Measurements from ENCODE around the gene CNEP1R1.

The CNEP1R1 gene

GRCh38 chr16:50027829-50028228 lies 2.8 kb downstream of the CNEP1R1 start:
- no peak for DNase-seq (ENCODE audit: low spot score in 2 of 2)
- Histone ChIP-seq H3K27me3 (ENCODE audit: low read depth) (no peaks in the 10 kb centered on the region), H3K36me3 (replicated peaks) (peaks cover 14% of the 10 kb centered on the region), H3K4me3 (no peak overlapping the region), H3K4me1 (peaks cover 8% of the 10 kb centered on the region), H3K9me3 (no peaks in the 10 kb centered on the region)
- in situ Hi-C loops (cut with MboI; ENCODE audit: low sequenced_read_pairs) = loop anchor here (10.0 kb wide), 1 partner anchor 187 kb away; no protein-coding TSS in a partner anchor

DNA sequence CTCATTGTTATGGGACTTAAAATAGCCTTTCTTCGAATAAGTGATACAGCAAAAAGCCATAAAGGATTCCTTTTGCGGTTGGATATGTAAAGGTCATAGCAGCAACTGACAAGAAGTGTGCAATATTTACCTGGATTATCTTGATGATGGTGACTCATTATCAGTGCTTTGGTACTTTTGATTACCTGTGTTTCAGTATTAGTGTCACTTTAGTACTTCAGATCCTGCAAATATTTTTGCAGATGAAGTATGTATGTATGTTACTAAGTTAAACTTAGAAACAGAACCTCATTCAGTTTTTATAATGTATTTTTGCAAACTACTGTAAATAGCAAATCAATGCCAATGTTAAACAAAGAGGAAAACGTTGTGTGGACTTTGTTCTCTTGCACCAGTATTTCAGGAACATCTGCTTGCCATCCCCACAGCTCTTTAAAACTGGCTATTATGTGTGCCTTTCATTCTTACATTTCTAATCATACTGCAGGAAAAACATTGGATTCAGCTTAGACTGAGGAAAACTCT lies 10.5 kb downstream of the CNEP1R1 start:
- in situ Hi-C loops (cut with MboI; ENCODE audit: low sequenced_read_pairs) = no loop called here
- Histone ChIP-seq H3K4me1 (no peaks in the 10 kb centered on the region), H3K36me3 (replicated peaks) (peaks cover 19% of the 10 kb centered on the region), H3K9me3 (no peaks in the 10 kb centered on the region), H3K27me3 (ENCODE audit: low read depth) (no peaks in the 10 kb centered on the region), H3K4me3 (no peak overlapping the region)
- no peak for DNase-seq (ENCODE audit: low spot score in 2 of 2)

DNA sequence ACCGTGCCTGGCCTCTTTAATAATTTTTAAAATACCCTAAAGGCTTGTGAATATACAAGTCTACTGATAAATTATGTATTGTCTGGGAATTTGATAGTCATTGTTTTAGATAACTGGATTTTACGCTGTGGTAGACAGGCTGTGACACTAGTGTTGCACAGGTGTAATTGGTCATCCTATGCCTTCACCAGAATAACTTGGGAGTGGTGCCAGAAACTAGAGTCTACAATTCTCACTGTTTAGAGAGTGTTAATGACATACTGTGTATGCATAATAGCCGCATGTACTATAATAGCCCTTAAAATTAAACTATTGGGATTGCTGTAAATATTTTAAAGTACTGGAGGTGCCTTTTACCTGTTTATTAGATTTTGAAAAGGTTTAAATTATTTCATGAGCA lies 11.4 kb downstream of the CNEP1R1 start:
- no peak for DNase-seq (ENCODE audit: low spot score in 2 of 2)
- no peak overlapping the region for H3K4me3 ChIP-seq
- no peaks in the 10 kb centered on the region for H3K4me1 ChIP-seq
- in situ Hi-C loops (cut with MboI; ENCODE audit: low sequenced_read_pairs) = no loop called here
- H3K9me3 ChIP-seq = no peaks in the 10 kb centered on the region
- H3K27me3 ChIP-seq (ENCODE audit: low read depth) = no peaks in the 10 kb centered on the region
- H3K36me3 ChIP-seq (replicated peaks) = peaks cover 19% of the 10 kb centered on the region

DNA sequence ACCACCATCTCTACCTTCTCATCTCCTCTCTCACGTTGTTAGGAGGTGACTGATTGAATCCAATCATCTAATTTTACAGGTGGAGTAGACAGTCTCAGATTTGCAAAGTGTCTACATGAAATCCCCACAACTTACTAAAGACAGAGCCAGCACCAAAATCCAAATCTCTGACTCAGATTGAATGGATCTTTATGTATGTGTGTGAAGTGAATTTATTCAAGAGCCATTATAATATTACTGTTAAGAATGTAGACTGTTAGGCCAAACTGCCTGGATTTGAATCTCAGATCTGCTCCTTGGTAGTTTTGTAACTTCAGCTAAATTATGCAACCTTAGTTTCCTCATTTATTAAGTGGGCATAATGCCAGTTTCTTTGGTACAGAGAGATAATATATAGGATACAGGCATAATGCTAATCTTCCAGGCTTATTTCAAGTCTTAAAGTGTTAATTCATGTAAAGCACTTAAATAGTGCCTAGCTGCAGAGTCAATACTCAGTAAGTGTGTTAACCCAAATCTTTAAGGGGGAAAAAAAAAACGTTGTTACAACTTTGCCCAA lies 12.7 kb downstream of the CNEP1R1 start:
- Histone ChIP-seq H3K27me3 (ENCODE audit: low read depth) (no peaks in the 10 kb centered on the region), H3K4me3 (no peak overlapping the region), H3K4me1 (no peaks in the 10 kb centered on the region), H3K9me3 (no peaks in the 10 kb centered on the region), H3K36me3 (replicated peaks) (peaks cover 19% of the 10 kb centered on the region)
- in situ Hi-C loops (cut with MboI; ENCODE audit: low sequenced_read_pairs) = no loop called here
- no peak for DNase-seq (ENCODE audit: low spot score in 2 of 2)

DNA sequence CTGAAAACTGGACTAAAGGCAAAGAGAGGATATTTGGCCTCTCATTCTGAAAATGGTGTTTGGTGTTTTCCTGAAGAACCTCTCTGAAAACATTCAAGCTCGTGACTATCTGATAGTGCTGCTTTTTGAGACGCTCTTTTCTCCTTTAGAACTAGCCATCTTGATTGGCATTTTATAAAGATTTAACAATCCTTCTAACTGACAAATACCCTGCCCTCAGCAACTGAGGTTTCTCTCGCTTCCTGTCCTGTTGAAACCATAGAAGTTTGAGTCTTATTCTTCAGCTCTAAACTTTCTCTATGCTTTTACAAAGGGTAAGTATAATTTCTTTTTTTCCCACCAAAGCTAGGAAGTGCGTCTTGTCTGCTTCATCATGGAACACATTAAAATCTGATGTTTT lies 13.3 kb downstream of the CNEP1R1 start:
- peaks cover 16% of the 10 kb centered on the region for H3K36me3 ChIP-seq (replicated peaks)

GRCh38 chr16:50038756-50039529 lies 13.9 kb downstream of the CNEP1R1 start:
- Histone ChIP-seq H3K4me1 (no peaks in the 10 kb centered on the region), H3K4me3 (no peak overlapping the region), H3K36me3 (replicated peaks) (peaks cover 13% of the 10 kb centered on the region), H3K9me3 (no peaks in the 10 kb centered on the region), H3K27me3 (ENCODE audit: low read depth) (no peaks in the 10 kb centered on the region)
- no peak for DNase-seq (ENCODE audit: low spot score in 2 of 2)
- in situ Hi-C loops (cut with MboI; ENCODE audit: low sequenced_read_pairs) = no loop called here

More for the DNA sequence above, 13.3 kb downstream of the CNEP1R1 start:
- in situ Hi-C loops (cut with MboI; ENCODE audit: low sequenced_read_pairs) = no loop called here
- Histone ChIP-seq H3K4me3 (no peak overlapping the region), H3K27me3 (ENCODE audit: low read depth) (no peaks in the 10 kb centered on the region), H3K9me3 (no peaks in the 10 kb centered on the region), H3K4me1 (no peaks in the 10 kb centered on the region)
- no peak for DNase-seq (ENCODE audit: low spot score in 2 of 2)

GRCh38 chr16:50040018-50040417 lies 15.0 kb downstream of the CNEP1R1 start:
- DNase-seq (ENCODE audit: low spot score in 2 of 2) = no peak
- H3K36me3 ChIP-seq (replicated peaks) = peaks cover 8% of the 10 kb centered on the region
- H3K4me1 ChIP-seq = peaks cover 1% of the 10 kb centered on the region; the same call in 1 of the 2 replicates
- no peaks in the 10 kb centered on the region for H3K9me3 ChIP-seq
- H3K4me3 ChIP-seq = no peak overlapping the region
- H3K27me3 ChIP-seq (ENCODE audit: low read depth) = no peaks in the 10 kb centered on the region
- in situ Hi-C loops (cut with MboI; ENCODE audit: low sequenced_read_pairs) = no loop called here

- in situ Hi-C loops (cut with MboI; ENCODE audit: low sequenced_read_pairs) = no loop called here
These were observed 15.7 kb downstream of the CNEP1R1 start for GRCh38 chr16:50040710-50041109.

DNA sequence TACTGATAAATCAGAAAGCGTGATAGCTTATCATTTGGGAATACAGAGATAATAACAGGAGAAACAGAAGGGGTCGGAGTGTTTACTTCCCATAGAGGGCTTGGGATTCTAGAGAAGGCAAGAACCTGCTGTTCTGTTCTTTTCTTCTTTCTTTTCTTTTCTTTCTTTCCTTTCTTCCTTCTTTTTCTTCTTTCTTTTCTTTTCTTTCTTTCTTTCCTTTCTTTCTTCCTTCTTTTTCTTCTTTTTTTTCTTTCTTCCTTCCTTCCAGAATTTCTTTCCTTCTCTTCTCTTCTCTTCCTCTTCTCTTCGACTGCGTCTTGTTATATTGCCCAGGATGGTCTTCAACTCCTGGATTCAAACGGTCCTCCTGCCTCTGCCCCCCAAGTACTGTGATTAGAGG lies 18.3 kb downstream of the CNEP1R1 start:
- no peaks in the 10 kb centered on the region for H3K9me3 ChIP-seq
- H3K36me3 ChIP-seq (replicated peaks) = no peaks in the 10 kb centered on the region

More at GRCh38 chr16:50040710-50041109, 15.7 kb downstream of the CNEP1R1 start:
- no peaks in the 10 kb centered on the region for H3K27me3 ChIP-seq (ENCODE audit: low read depth)
- peaks cover 7% of the 10 kb centered on the region for H3K4me1 ChIP-seq
- 0 out of 2 replicates have a peak, but pooled peaks cover 4% of the 10 kb centered on the region for H3K36me3 ChIP-seq (replicated peaks)
- no peak for DNase-seq (ENCODE audit: low spot score in 2 of 2)
- no peak overlapping the region for H3K4me3 ChIP-seq
- no peaks in the 10 kb centered on the region for H3K9me3 ChIP-seq

GRCh38 chr16:50045412-50045811 lies 20.4 kb downstream of the CNEP1R1 start:
- peak; percentile 68 to 76 for DNase-seq (ENCODE audit: low spot score in 2 of 2)
- in situ Hi-C loops (cut with MboI; ENCODE audit: low sequenced_read_pairs) = no loop called here
- no peaks in the 10 kb centered on the region for H3K27me3 ChIP-seq (ENCODE audit: low read depth)
- peaks cover 10% of the 10 kb centered on the region for H3K4me1 ChIP-seq
- H3K4me3 ChIP-seq = no peak overlapping the region
- no peaks in the 10 kb centered on the region for H3K36me3 ChIP-seq (replicated peaks)
- H3K9me3 ChIP-seq = no peaks in the 10 kb centered on the region

More for the DNA sequence above, 18.3 kb downstream of the CNEP1R1 start:
- Histone ChIP-seq H3K4me1 (peaks cover 10% of the 10 kb centered on the region), H3K4me3 (no peak overlapping the region), H3K27me3 (ENCODE audit: low read depth) (no peaks in the 10 kb centered on the region)
- in situ Hi-C loops (cut with MboI; ENCODE audit: low sequenced_read_pairs) = no loop called here
- DNase-seq (ENCODE audit: low spot score in 2 of 2) = no peak

DNA sequence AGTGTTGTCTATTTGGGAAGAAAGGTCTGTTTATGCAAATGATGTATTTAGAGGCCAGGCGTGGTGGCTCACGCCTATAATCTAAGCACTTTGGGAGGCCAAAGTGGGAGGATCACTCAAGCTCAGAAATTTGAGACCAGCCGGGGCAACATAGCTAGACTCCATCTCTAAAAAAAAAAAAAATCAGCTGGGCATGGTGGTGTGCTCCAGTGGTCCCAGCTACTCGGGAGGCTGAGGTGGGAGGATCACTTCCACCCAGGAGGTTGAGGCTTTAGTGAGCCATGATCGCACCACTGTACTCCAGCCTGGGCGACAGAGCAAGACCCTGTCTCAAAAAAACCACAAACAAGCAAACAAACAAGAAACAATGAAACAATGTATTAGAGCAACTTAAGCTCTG lies 21.8 kb downstream of the CNEP1R1 start:
- Histone ChIP-seq H3K4me1 (peaks cover 10% of the 10 kb centered on the region), H3K36me3 (replicated peaks) (no peaks in the 10 kb centered on the region), H3K9me3 (no peaks in the 10 kb centered on the region), H3K27me3 (ENCODE audit: low read depth) (peaks cover 4% of the 10 kb centered on the region; the same call in 1 of the 2 replicates), H3K4me3 (no peak overlapping the region)
- in situ Hi-C loops (cut with MboI; ENCODE audit: low sequenced_read_pairs) = no loop called here
- no peak for DNase-seq (ENCODE audit: low spot score in 2 of 2)

- Histone ChIP-seq H3K4me1 (peaks cover 10% of the 10 kb centered on the region), H3K9me3 (no peaks in the 10 kb centered on the region), H3K4me3 (no peak overlapping the region), H3K36me3 (replicated peaks) (no peaks in the 10 kb centered on the region), H3K27me3 (ENCODE audit: low read depth) (peaks cover 4% of the 10 kb centered on the region; the same call in 1 of the 2 replicates)
- DNase-seq (ENCODE audit: low spot score in 2 of 2) = no peak
- in situ Hi-C loops (cut with MboI; ENCODE audit: low sequenced_read_pairs) = no loop called here
These were observed 22.8 kb downstream of the CNEP1R1 start for GRCh38 chr16:50047864-50048263.

DNA sequence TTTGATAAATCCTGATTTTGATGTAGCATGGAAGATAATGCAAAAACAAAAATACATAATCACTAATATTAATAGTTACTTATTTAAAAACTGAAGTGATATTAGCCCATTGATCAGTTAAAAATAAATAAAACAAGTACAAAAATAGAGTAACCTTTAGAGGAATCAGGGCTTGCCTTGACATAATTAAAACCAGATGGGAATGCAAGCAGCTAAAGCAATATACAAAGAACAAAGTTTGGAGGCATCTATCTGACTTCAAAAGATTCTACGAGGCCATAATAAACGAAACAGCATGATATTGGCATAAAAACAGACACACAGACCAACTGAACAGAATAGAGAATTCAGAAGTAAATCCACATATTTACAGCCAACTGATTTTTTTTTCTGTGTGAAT lies 25.8 kb downstream of the CNEP1R1 start:
- in situ Hi-C loops (cut with MboI; ENCODE audit: low sequenced_read_pairs) = no loop called here
- no peak for DNase-seq (ENCODE audit: low spot score in 2 of 2)

GRCh38 chr16:50056226-50056625 lies 31.2 kb downstream of the CNEP1R1 start:
- Histone ChIP-seq H3K4me1 (no peaks in the 10 kb centered on the region), H3K36me3 (replicated peaks) (no peaks in the 10 kb centered on the region), H3K27me3 (ENCODE audit: low read depth) (peaks cover 4% of the 10 kb centered on the region; the same call in 1 of the 2 replicates), H3K4me3 (no peak overlapping the region), H3K9me3 (peaks cover 5% of the 10 kb centered on the region; the same call in 1 of the 2 replicates)
- in situ Hi-C loops (cut with MboI; ENCODE audit: low sequenced_read_pairs) = no loop called here
- no peak for DNase-seq (ENCODE audit: low spot score in 2 of 2)

More for the DNA sequence above, 25.8 kb downstream of the CNEP1R1 start:
- Histone ChIP-seq H3K36me3 (replicated peaks) (no peaks in the 10 kb centered on the region), H3K4me1 (peaks cover 2% of the 10 kb centered on the region), H3K27me3 (ENCODE audit: low read depth) (peaks cover 4% of the 10 kb centered on the region; the same call in 1 of the 2 replicates), H3K4me3 (no peak overlapping the region), H3K9me3 (no peaks in the 10 kb centered on the region; the same call in 1 of the 2 replicates)

Data from HAP-1 (cell line).